HCT116 (cell line): ENCODE data around the gene NFATC1. TPM values are rescaled to one million over a fixed set of nuclear protein-coding genes. Genes with fewer than 3 reads are reported as not detected.

Experiments
- ATAC-seq: fragments of 200-7000 bp; cut with Tn5 transposase; 2 replicates; pipeline ENCODE4 v1.9.1; 2020; ENCODE audit warnings: mild to moderate bottlenecking, moderate library complexity
- BruUV-seq: library from RNA; stranded (reverse); fragments of 400-500 nt; replicated peaks from 2 replicates; lab custom pipeline; 2021; lab: Mats Ljungman, UMichigan
- CTCF ChIA-PET: fragments of 300-600 bp; sonication (Branson Sonifier 250); formaldehyde crosslinking; loops from one replicate; lab custom pipeline; 2021; ENCODE audit warnings: antibody characterized with exemption; lab: Charles Lee
- POLR2A ChIA-PET: fragments of 300-600, 350-600 bp; sonication (Branson Sonifier 250); formaldehyde crosslinking; loops from one replicate; lab custom pipeline; 2021; ENCODE audit warnings: antibody characterized with exemption; lab: Charles Lee
- RAD21 ChIA-PET, 2 experiments: fragments of 300-600 bp; sonication (Branson Sonifier 250); formaldehyde crosslinking; loops; one replicate each; lab custom pipeline; 2023; ENCODE audit warnings: low total read pairs in 2 of 2; ENCODE audit not compliant: uncharacterized antibody in 2 of 2, unreplicated experiment in 2 of 2, low non-redundant PET in 1 of 2; lab: Charles Lee
- DNase-seq: peaks from one replicate; pipeline ENCODE4 v3.0.0-alpha.2; 2010; ENCODE audit warnings: low read depth, low spot score
- H2AFZ ChIP-seq: fragments of 200-600 bp; shearing (Covaris generic), sonication (generic); 2 replicates; pipeline ENCODE4 v1.6.1; 2017; ENCODE audit warnings: low read depth, mixed run types, mixed read lengths, antibody characterized with exemption, low read length; ENCODE audit not compliant: poor library complexity, severe bottlenecking
- H3K27ac ChIP-seq: 2 replicates; pipeline ENCODE4 v1.5.1; 2012; ENCODE audit warnings: low read depth, low read length
- H3K27me3 ChIP-seq: fragments of 200-600 bp; sonication (generic); 2 replicates; pipeline ENCODE4 v1.6.1; 2016; ENCODE audit warnings: mixed run types, low read length, mixed read lengths; ENCODE audit not compliant: insufficient read depth
- H3K36me3 ChIP-seq, 2 experiments: fragments of 200-500 bp in 1 of 2; fragments of 200-600 bp in 1 of 2; sonication (Bioruptor generic) in 1 of 2; sonication (generic) in 1 of 2; 2 replicates each; pipeline versions ENCODE4 v1.5.1 to v1.6.1; 2014 to 2016; ENCODE audit warnings: low read length in 2 of 2, inconsistent platforms in 1 of 2, mixed read lengths in 1 of 2, mixed run types in 1 of 2; ENCODE audit not compliant: insufficient read depth in 2 of 2, control insufficient read depth in 1 of 2
- H3K4me1 ChIP-seq, 2 experiments: fragments of 200-600 bp in 1 of 2; sonication (generic) in 1 of 2; 2 replicates each; pipeline versions ENCODE4 v1.5.1 to v1.6.1; 2012 to 2017; ENCODE audit warnings: low read length in 2 of 2, inconsistent platforms in 1 of 2, mild to moderate bottlenecking in 1 of 2, mixed read lengths in 1 of 2, mixed run types in 1 of 2, moderate library complexity in 1 of 2; ENCODE audit not compliant: insufficient read depth in 2 of 2, control insufficient read depth in 1 of 2
- H3K4me2 ChIP-seq: fragments of 200-600 bp; sonication (generic); 2 replicates; pipeline ENCODE4 v1.6.1; 2017; ENCODE audit warnings: mixed run types, low read length, mixed read lengths
- H3K4me3 ChIP-seq, 2 experiments: fragments of 200-600 bp in 1 of 2; sonication (generic) in 1 of 2; replicated peaks in 1 of 2; 2 replicates each; pipeline ENCODE4 v1.5.1; 2011 to 2016; ENCODE audit warnings: low read length in 2 of 2, control low read depth in 1 of 2, low read depth in 1 of 2, mild to moderate bottlenecking in 1 of 2, mixed read lengths in 1 of 2, mixed run types in 1 of 2
- H3K79me2 ChIP-seq: fragments of 200-600 bp; sonication (generic); 2 replicates; pipeline ENCODE4 v1.6.1; 2017; ENCODE audit warnings: mild to moderate bottlenecking, mixed run types, low read length, moderate library complexity, mixed read lengths; ENCODE audit not compliant: insufficient read depth
- H3K9ac ChIP-seq: fragments of 200-600 bp; sonication (generic); 2 replicates; pipeline ENCODE4 v1.6.1; 2016; ENCODE audit warnings: low read length, mixed read lengths
- H3K9me2 ChIP-seq: fragments of 200-600 bp; sonication (generic), shearing (Covaris generic); 2 replicates; pipeline ENCODE4 v1.6.1; 2017; ENCODE audit warnings: mixed run types, mild to moderate bottlenecking, moderate library complexity; ENCODE audit not compliant: insufficient read depth
- H3K9me3 ChIP-seq, 2 experiments: fragments of 200-500 bp in 1 of 2; fragments of 200-600 bp in 1 of 2; sonication (Bioruptor generic) in 1 of 2; sonication (generic) in 1 of 2; 2 replicates each; pipeline ENCODE4 v1.6.1; 2014 to 2017; ENCODE audit warnings: low read length in 2 of 2, mixed read lengths in 2 of 2, inconsistent platforms in 1 of 2, low read depth in 1 of 2, mild to moderate bottlenecking in 1 of 2, mixed run types in 1 of 2, moderate library complexity in 1 of 2; ENCODE audit not compliant: control insufficient read depth in 1 of 2, insufficient read depth in 1 of 2
- H4K20me1 ChIP-seq: fragments of 200-600 bp; sonication (generic), shearing (Covaris generic); 2 replicates; pipeline ENCODE4 v1.6.1; 2017; ENCODE audit warnings: mixed run types, mild to moderate bottlenecking, moderate library complexity; ENCODE audit not compliant: insufficient read depth
- ATF3 ChIP-seq: IDR thresholded peaks from 2 replicates; pipeline ENCODE4 v1.6.1; 2012
- CBX3 ChIP-seq: IDR thresholded peaks from 2 replicates; pipeline ENCODE4 v1.6.1; 2012; ENCODE audit warnings: low read depth
- ELF1 ChIP-seq: IDR thresholded peaks from 2 replicates; pipeline ENCODE4 v1.6.1; 2012; ENCODE audit warnings: low read depth, borderline replicate concordance
- EZH2phosphoT487 ChIP-seq: fragments of 200-600 bp; IDR thresholded peaks from 2 replicates; pipeline ENCODE4 v1.6.1; 2018; ENCODE audit warnings: antibody characterized with exemption, borderline replicate concordance
- FOSL1 ChIP-seq: IDR thresholded peaks from 2 replicates; pipeline ENCODE4 v1.6.1; 2012; ENCODE audit warnings: low read depth
- JUND ChIP-seq: IDR thresholded peaks from 2 replicates; pipeline ENCODE4 v1.6.1; 2012
- MAX ChIP-seq: IDR thresholded peaks from 2 replicates; pipeline ENCODE4 v1.6.1; 2012
- POLR2A ChIP-seq: IDR thresholded peaks from 2 replicates; pipeline ENCODE4 v1.7.0; 2011; ENCODE audit warnings: borderline replicate concordance; ENCODE audit not compliant: insufficient read depth, insufficient read length; ENCODE audit errors: extremely low read depth
- POLR2AphosphoS5 ChIP-seq: IDR thresholded peaks from 2 replicates; pipeline ENCODE4 v1.6.1; 2011; ENCODE audit warnings: mild to moderate bottlenecking, low read depth, low read length, moderate library complexity
- RAD21 ChIP-seq: IDR thresholded peaks from 2 replicates; pipeline ENCODE4 v1.6.1; 2012; ENCODE audit warnings: low read depth, mild to moderate bottlenecking
- SIN3A ChIP-seq: IDR thresholded peaks from 2 replicates; pipeline ENCODE4 v1.6.1; 2012; ENCODE audit warnings: low read depth
- SP1 ChIP-seq: IDR thresholded peaks from 2 replicates; pipeline ENCODE4 v1.6.1; 2012; ENCODE audit warnings: low read depth
- SRF ChIP-seq: IDR thresholded peaks from 2 replicates; pipeline ENCODE4 v1.6.1; 2012; ENCODE audit warnings: low read depth
- TCF7L2 ChIP-seq: IDR thresholded peaks from 2 replicates; pipeline ENCODE4 v1.7.0; 2011; ENCODE audit warnings: borderline replicate concordance, inconsistent platforms; ENCODE audit not compliant: insufficient read depth, insufficient read length; ENCODE audit errors: extremely low read depth
- YY1 ChIP-seq: IDR thresholded peaks from 2 replicates; pipeline ENCODE4 v1.6.1; 2011; ENCODE audit warnings: low read length, low read depth, moderate library complexity, mild to moderate bottlenecking; ENCODE audit not compliant: insufficient replicate concordance; ENCODE audit errors: extremely low read depth
- ZFX ChIP-seq: fragments of 450-650 bp; IDR thresholded peaks from 2 replicates; pipeline ENCODE4 v1.6.1; 2017
- ZNF274 ChIP-seq: fragments of 200-500 bp; sonication (Bioruptor generic); IDR thresholded peaks from 2 replicates; pipeline ENCODE4 v1.6.1; 2014; ENCODE audit warnings: mild to moderate bottlenecking, low read depth, low read length, inconsistent platforms
- intact Hi-C: fragments of 100-400 bp; cut with micrococcal nuclease; formaldehyde crosslinking; loops from 2 replicates; pipeline ENCODE4 v1.10.0; 2022
- total RNA-seq: library from RNA; stranded (reverse); gene quantifications from one replicate; pipeline ENCODE4 v1.2.1, GENCODE V29; 2021; ENCODE audit not compliant: unreplicated experiment
- TF ChIP-seq, protein P1 (sequence below), 3 experiments: fragments of 200-600 bp in 1 of 3; sonication (generic) in 1 of 3; IDR thresholded peaks in 2 of 3; conservative IDR thresholded peaks in 1 of 3; 2 replicates each; pipeline ENCODE4 v1.5.1; 2012 to 2017; ENCODE audit warnings: low read depth in 2 of 3, low read length in 2 of 3, antibody characterized with exemption in 1 of 3, borderline replicate concordance in 1 of 3, control low read depth in 1 of 3, mild to moderate bottlenecking in 1 of 3, mixed read lengths in 1 of 3, mixed run types in 1 of 3, moderate library complexity in 1 of 3; ENCODE audit not compliant: insufficient read depth in 1 of 3
- TF ChIP-seq, protein P2 (sequence below): IDR thresholded peaks from 2 replicates; pipeline ENCODE4 v1.6.1; 2012; ENCODE audit warnings: low read depth

The NFATC1 gene
- total RNA-seq, 1 experiment from 2014 or later, result 20.8 TPM

DNA sequence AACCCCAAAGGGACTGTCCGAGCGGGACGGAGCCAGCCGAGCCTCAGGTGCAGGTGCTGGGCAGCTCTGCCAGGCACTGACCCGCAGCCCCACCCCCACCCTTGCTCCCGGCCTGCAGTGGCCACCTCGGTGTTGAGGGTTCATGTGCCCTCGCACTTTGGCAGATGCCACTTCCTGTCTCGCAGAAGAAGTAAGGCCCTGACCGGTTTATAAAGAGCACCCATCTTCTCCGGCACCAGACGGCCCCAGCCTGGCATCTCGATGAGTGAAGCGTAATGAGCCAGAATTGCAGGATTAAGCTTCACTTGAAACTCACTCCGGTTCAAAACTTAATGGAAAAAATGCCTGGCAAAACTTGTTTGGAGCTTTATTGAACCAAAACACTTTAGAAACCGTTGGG lies 10.9 kb upstream of the NFATC1 start:
- no peak overlapping the region for H3K9ac ChIP-seq
- TF ChIP-seq POLR2A (no peak), SP1 (no peak), ATF3 (no peak), TCF7L2 (no peak), EZH2phosphoT487 (no peak), FOSL1 (no peak), RAD21 (no peak), JUND (no peak), ZNF274 (no peak), MAX (no peak), SRF (no peak), POLR2AphosphoS5 (no peak), ZFX (no peak), YY1 (no peak), SIN3A (no peak), ELF1 (no peak), CBX3 (no peak)
- TF ChIP-seq, protein P1, sequence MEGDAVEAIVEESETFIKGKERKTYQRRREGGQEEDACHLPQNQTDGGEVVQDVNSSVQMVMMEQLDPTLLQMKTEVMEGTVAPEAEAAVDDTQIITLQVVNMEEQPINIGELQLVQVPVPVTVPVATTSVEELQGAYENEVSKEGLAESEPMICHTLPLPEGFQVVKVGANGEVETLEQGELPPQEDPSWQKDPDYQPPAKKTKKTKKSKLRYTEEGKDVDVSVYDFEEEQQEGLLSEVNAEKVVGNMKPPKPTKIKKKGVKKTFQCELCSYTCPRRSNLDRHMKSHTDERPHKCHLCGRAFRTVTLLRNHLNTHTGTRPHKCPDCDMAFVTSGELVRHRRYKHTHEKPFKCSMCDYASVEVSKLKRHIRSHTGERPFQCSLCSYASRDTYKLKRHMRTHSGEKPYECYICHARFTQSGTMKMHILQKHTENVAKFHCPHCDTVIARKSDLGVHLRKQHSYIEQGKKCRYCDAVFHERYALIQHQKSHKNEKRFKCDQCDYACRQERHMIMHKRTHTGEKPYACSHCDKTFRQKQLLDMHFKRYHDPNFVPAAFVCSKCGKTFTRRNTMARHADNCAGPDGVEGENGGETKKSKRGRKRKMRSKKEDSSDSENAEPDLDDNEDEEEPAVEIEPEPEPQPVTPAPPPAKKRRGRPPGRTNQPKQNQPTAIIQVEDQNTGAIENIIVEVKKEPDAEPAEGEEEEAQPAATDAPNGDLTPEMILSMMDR (IDR thresholded peaks at IDR 0.05 in 2 of 3, conservative IDR thresholded peaks at IDR 0.05 in 1 of 3; ENCODE audit: borderline replicate concordance in 1 of 3, insufficient read depth in 1 of 3, low read depth in 2 of 3, low read length in 2 of 3), result no peak
- TF ChIP-seq, protein P2, sequence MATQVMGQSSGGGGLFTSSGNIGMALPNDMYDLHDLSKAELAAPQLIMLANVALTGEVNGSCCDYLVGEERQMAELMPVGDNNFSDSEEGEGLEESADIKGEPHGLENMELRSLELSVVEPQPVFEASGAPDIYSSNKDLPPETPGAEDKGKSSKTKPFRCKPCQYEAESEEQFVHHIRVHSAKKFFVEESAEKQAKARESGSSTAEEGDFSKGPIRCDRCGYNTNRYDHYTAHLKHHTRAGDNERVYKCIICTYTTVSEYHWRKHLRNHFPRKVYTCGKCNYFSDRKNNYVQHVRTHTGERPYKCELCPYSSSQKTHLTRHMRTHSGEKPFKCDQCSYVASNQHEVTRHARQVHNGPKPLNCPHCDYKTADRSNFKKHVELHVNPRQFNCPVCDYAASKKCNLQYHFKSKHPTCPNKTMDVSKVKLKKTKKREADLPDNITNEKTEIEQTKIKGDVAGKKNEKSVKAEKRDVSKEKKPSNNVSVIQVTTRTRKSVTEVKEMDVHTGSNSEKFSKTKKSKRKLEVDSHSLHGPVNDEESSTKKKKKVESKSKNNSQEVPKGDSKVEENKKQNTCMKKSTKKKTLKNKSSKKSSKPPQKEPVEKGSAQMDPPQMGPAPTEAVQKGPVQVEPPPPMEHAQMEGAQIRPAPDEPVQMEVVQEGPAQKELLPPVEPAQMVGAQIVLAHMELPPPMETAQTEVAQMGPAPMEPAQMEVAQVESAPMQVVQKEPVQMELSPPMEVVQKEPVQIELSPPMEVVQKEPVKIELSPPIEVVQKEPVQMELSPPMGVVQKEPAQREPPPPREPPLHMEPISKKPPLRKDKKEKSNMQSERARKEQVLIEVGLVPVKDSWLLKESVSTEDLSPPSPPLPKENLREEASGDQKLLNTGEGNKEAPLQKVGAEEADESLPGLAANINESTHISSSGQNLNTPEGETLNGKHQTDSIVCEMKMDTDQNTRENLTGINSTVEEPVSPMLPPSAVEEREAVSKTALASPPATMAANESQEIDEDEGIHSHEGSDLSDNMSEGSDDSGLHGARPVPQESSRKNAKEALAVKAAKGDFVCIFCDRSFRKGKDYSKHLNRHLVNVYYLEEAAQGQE, result no peak
- H3K9me3 ChIP-seq, result no peaks in the 10 kb centered on the region
- intact Hi-C loops, result no loop called here
- ChIA-PET CTCF (no interaction called here), RAD21 (interaction anchor here in 1 of 2 experiments (0.7 kb wide), 1 partner anchor 258 kb away, joined by 4 read pairs; no protein-coding TSS in a partner anchor), POLR2A (no interaction called here)
- no peaks in the 10 kb centered on the region for H3K27me3 ChIP-seq
- H3K27ac ChIP-seq, result no peak overlapping the region
- ATAC-seq (no peak), DNase-seq (no peak)
- H3K4me2 ChIP-seq, result no peak overlapping the region
- no peaks in the 10 kb centered on the region for H3K9me2 ChIP-seq
- H4K20me1 ChIP-seq, result no peaks in the 10 kb centered on the region
- no peaks in the 10 kb centered on the region for H3K36me3 ChIP-seq
- no TSS peak for BruUV-seq
- no peaks in the 10 kb centered on the region for H3K79me2 ChIP-seq
- no peak overlapping the region for H2AFZ ChIP-seq
- no peaks in the 10 kb centered on the region for H3K4me1 ChIP-seq
- no peak overlapping the region for H3K4me3 ChIP-seq
